SJCRH30 (cell line): ENCODE results near the gene HELB. TPM values are rescaled to one million over a fixed set of nuclear protein-coding genes. Genes with fewer than 3 reads are reported as not detected.

Source experiments
- DNase-seq, 2 experiments: peaks; one replicate each; pipeline ENCODE4 v3.0.0-alpha.2; 2015 to 2020
- H3K27ac ChIP-seq: fragments of 250-450 bp; sonication (Bioruptor Pico); 2 replicates; pipeline ENCODE4 v1.5.1; 2020; ENCODE audit warnings: mild to moderate bottlenecking, moderate library complexity
- H3K27me3 ChIP-seq: fragments of 250-450 bp; sonication (Bioruptor Pico); 2 replicates; pipeline ENCODE4 v1.5.1; 2020; ENCODE audit warnings: mild to moderate bottlenecking, moderate library complexity
- H3K36me3 ChIP-seq: fragments of 250-450 bp; sonication (Bioruptor Pico); 2 replicates; pipeline ENCODE4 v1.5.1; 2020; ENCODE audit warnings: mild to moderate bottlenecking, moderate library complexity
- H3K4me1 ChIP-seq: fragments of 250-450 bp; sonication (Bioruptor Pico); 2 replicates; pipeline ENCODE4 v1.5.1; 2020; ENCODE audit warnings: mild to moderate bottlenecking, moderate library complexity
- H3K4me3 ChIP-seq: fragments of 250-450 bp; sonication (Bioruptor Pico); 2 replicates; pipeline ENCODE4 v1.5.1; 2020; ENCODE audit warnings: mild to moderate bottlenecking, moderate library complexity
- H3K9me3 ChIP-seq: fragments of 250-450 bp; sonication (Bioruptor Pico); replicated peaks from 2 replicates; pipeline ENCODE4 v1.5.1; 2020; ENCODE audit warnings: mild to moderate bottlenecking, moderate library complexity
- total RNA-seq: library from RNA; depleted of rRNA; stranded (reverse); fragments of >200 nt; shearing (Covaris generic); gene quantifications from 2 replicates; pipeline ENCODE4 v1.2.3, GENCODE V29; 2014; rRNA removed

The HELB gene
- total RNA-seq, 1 experiment from 2014 or later, result 20.4 TPM

DNA sequence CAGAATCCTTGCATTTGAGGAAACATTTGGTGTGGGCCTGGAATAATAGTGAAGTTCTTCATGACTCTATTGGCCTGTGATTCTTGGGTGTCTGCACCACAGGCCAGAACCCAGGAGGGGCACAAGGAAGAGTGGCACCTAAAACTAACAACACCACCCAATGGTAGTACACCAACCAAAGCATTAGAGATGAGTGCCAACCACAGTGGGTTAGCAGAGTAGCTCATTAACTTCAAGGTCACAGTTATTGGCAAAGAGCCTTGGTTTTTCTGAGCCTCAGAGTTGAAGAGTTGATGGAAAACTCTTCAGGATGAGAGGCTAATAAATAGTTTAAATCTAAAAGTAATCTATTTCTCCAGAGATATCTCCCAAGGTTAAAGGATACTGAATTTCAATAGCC lies 57.0 kb downstream of the HELB start:
- Histone ChIP-seq H3K27me3 (no peaks in the 10 kb centered on the region), H3K36me3 (no peaks in the 10 kb centered on the region), H3K27ac (no peak overlapping the region), H3K4me3 (no peak overlapping the region), H3K9me3 (no peaks in the 10 kb centered on the region), H3K4me1 (no peaks in the 10 kb centered on the region)
- no peak for DNase-seq

DNA sequence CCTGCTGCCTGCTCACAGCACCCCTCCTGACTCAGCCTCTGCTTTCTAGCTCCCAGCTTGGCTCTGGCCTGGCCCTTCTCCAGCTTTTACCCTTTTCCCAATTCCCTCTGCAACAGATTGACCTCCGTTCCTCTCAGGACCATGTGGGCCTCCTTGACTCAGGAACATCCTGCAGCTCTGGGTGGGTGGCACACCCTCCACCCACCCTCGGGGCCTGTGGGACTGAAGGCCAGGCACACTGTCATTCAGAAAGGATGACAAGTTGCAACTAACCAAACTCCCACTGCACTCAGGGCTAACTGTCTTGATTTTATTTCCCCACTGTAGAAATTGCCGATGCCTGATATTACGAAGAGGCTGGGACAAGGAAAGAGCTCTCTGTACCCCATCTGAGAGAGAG lies 59.4 kb downstream of the HELB start:
- H3K36me3 ChIP-seq, result no peaks in the 10 kb centered on the region
- no peak for DNase-seq
- no peaks in the 10 kb centered on the region for H3K9me3 ChIP-seq
- no peaks in the 10 kb centered on the region for H3K4me1 ChIP-seq
- no peak overlapping the region for H3K4me3 ChIP-seq
- H3K27ac ChIP-seq, result no peak overlapping the region
- H3K27me3 ChIP-seq, result no peaks in the 10 kb centered on the region

- Histone ChIP-seq H3K4me1 (no peaks in the 10 kb centered on the region), H3K4me3 (no peak overlapping the region), H3K9me3 (no peaks in the 10 kb centered on the region), H3K36me3 (no peaks in the 10 kb centered on the region), H3K27ac (no peak overlapping the region), H3K27me3 (no peaks in the 10 kb centered on the region)
- no peak for DNase-seq
Observed at GRCh38 chr12:66365718-66366490, 63.6 kb downstream of the HELB start.

DNA sequence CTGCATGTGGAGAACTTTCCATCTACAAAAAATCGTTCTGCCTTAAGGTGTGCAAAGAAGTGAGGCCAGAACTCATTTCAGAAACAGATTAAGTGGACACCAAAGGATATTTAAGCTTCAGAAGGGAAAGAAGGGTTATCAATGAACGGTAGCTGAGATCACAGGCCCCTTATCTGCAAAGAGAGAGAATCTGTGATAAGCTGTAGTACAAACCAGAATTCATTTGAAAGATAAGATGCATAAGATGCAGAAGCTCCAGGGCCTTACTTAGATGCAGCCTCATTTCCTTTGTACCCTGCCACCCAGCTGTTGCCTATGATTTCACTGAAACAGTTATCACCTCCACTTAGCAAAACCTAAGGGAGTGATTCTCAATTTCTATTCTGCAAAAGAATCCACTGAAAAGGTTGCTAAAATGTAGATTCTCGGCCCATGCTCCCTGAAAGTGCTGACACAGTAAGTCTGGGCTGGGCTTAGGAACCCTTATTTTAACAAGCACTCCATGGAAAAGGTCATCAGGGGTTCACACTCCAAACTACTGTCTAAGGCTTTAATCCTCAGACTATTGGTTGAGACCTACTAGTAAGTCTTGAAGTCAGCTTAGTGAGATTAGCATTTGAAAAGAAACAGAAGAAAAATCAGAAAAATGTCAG lies 64.8 kb downstream of the HELB start:
- DNase-seq, result no peak
- H3K27ac ChIP-seq, result no peak overlapping the region
- H3K27me3 ChIP-seq, result no peaks in the 10 kb centered on the region
- no peak overlapping the region for H3K4me3 ChIP-seq
- no peaks in the 10 kb centered on the region for H3K36me3 ChIP-seq
- H3K4me1 ChIP-seq, result no peaks in the 10 kb centered on the region
- H3K9me3 ChIP-seq, result no peaks in the 10 kb centered on the region

GRCh38 chr12:66371982-66372381 lies 69.7 kb downstream of the HELB start:
- DNase-seq, result no peak
- Histone ChIP-seq H3K4me1 (no peaks in the 10 kb centered on the region), H3K36me3 (no peaks in the 10 kb centered on the region), H3K9me3 (no peaks in the 10 kb centered on the region), H3K4me3 (no peak overlapping the region), H3K27ac (no peak overlapping the region), H3K27me3 (no peaks in the 10 kb centered on the region)

- Histone ChIP-seq H3K27me3 (no peaks in the 10 kb centered on the region), H3K36me3 (no peaks in the 10 kb centered on the region), H3K4me1 (no peaks in the 10 kb centered on the region), H3K27ac (no peak overlapping the region), H3K9me3 (no peaks in the 10 kb centered on the region), H3K4me3 (no peak overlapping the region)
- no peak for DNase-seq
Observed at GRCh38 chr12:66375560-66375959, 73.3 kb downstream of the HELB start.

DNA sequence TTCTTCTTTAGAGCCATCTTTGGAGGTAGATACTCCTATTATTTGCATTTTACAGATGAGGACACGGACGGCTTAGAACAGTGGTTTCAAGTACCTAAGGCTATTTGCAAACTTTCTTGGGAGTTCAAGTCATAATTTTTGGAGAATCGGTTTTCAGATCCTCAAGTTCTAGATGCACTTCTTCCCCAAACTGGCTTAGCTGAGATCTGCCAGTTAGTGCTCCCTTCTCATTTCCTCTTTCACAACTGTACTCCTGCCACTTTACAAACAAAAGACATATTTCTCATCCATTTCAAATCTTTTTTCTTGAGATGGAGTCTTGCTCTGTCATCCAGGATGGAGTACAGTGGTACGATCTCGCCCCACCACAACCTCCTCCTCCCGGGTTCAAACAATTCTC lies 77.3 kb downstream of the HELB start:
- H3K9me3 ChIP-seq, result no peaks in the 10 kb centered on the region
- no peaks in the 10 kb centered on the region for H3K4me1 ChIP-seq
- no peaks in the 10 kb centered on the region for H3K27me3 ChIP-seq
- H3K27ac ChIP-seq, result no peak overlapping the region
- no peak overlapping the region for H3K4me3 ChIP-seq
- no peaks in the 10 kb centered on the region for H3K36me3 ChIP-seq
- no peak for DNase-seq

GRCh38 chr12:66380769-66381535 lies 78.7 kb downstream of the HELB start:
- no peak for DNase-seq
- no peak overlapping the region for H3K27ac ChIP-seq
- no peaks in the 10 kb centered on the region for H3K27me3 ChIP-seq
- H3K9me3 ChIP-seq, result no peaks in the 10 kb centered on the region; the same call in 1 of the 2 replicates
- H3K36me3 ChIP-seq, result no peaks in the 10 kb centered on the region
- H3K4me1 ChIP-seq, result no peaks in the 10 kb centered on the region
- H3K4me3 ChIP-seq, result no peak overlapping the region

DNA sequence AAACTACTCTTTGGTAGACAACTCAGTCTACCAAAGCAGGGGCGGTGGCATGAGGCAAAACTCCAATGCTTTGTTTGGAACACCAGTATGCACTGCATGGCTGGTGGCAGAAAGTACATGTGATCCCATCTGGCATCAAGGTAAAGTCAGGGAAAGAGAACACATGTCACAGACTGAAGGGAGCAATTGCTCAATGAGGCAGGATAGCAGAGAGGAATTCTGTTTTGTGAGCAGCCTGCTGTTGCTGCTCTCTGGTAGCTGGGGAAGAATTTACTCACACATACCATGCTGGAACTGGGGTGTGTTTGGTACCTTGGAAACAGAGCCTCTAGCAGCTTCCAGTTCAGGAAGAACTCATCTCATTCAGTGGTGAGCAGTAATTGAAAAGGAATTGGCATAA lies 84.8 kb downstream of the HELB start:
- Histone ChIP-seq H3K36me3 (no peaks in the 10 kb centered on the region), H3K4me1 (no peaks in the 10 kb centered on the region), H3K27me3 (no peaks in the 10 kb centered on the region), H3K27ac (no peak overlapping the region), H3K9me3 (peaks cover 4% of the 10 kb centered on the region; the same call in 1 of the 2 replicates), H3K4me3 (no peak overlapping the region)
- no peak for DNase-seq

Other genes with a start within 250 kb of the HELB start
- 45.9 and 51.9 TPM in 2 replicates for gene LLPH, start 171.7 kb upstream of the HELB start, total RNA-seq
- gene TMBIM4, start 132.5 kb upstream of the HELB start, total RNA-seq, result 66.8 and 75.5 TPM in 2 replicates
- 49.8 and 57.3 TPM in 2 replicates for gene IRAK3, start 113.3 kb upstream of the HELB start, total RNA-seq